Adrenal gland (tissue), 5 donors: ENCODE results near the gene BRD4.

Source experiments
- POLR2A ChIP-seq, 2 donors: fragments of 450-650 bp; IDR thresholded peaks; one replicate each; pipeline ENCODE4 v1.6.1; 2017; ENCODE audit warnings: antibody characterized with exemption in 2 of 2, mild to moderate bottlenecking in 2 of 2, moderate library complexity in 1 of 2
- TF ChIP-seq, protein P1 (sequence below), 6 experiments: fragments of 450-650 bp in 4 of 6; fragments of 200-600 bp in 2 of 6; sonication (generic) in 1 of 6; IDR thresholded peaks; 1 replicate in 5 of 6; 2 replicates in 1 of 6; pipeline versions ENCODE4 v1.5.1 to v1.8.0; 2016 to 2021; ENCODE audit warnings: antibody characterized with exemption in 6 of 6, mild to moderate bottlenecking in 2 of 6, moderate library complexity in 1 of 6
- donor health status: DM: no; HTN: no; CAD: no.

DNA sequence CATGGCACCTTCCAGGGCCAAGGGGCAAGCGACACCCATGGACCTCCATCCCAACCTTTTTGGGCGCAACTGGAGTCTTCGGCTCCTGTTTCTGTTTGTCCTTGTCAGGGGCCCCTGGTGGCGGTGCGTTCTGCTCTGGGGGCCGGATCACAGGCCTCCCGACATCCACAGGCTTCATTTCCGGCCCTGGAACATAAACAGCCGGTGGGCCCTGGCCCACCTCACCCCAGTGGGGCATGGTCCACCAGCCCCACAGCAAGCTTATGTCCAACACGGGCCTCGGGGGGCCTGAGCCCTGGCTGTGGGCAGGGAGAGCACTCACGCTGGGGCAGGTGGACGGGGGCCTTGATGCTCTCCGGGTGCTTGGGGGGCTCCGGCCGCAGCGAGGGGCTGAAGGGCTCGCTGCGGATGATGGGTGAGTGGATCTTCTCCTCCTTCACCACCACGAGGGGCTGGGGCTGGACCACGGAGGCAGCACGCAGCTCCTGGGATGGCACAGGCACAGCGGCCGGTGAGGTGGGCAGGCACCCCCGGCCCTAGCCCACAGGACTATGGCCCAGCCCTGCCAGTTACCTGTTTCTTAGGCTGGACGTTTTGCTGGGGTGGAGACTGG is 92.9 kb downstream of the BRD4 start:
- TF ChIP-seq, protein P1, sequence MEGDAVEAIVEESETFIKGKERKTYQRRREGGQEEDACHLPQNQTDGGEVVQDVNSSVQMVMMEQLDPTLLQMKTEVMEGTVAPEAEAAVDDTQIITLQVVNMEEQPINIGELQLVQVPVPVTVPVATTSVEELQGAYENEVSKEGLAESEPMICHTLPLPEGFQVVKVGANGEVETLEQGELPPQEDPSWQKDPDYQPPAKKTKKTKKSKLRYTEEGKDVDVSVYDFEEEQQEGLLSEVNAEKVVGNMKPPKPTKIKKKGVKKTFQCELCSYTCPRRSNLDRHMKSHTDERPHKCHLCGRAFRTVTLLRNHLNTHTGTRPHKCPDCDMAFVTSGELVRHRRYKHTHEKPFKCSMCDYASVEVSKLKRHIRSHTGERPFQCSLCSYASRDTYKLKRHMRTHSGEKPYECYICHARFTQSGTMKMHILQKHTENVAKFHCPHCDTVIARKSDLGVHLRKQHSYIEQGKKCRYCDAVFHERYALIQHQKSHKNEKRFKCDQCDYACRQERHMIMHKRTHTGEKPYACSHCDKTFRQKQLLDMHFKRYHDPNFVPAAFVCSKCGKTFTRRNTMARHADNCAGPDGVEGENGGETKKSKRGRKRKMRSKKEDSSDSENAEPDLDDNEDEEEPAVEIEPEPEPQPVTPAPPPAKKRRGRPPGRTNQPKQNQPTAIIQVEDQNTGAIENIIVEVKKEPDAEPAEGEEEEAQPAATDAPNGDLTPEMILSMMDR (IDR thresholded peaks at IDR 0.05) = no peak
- no peak for TF ChIP-seq POLR2A (IDR thresholded peaks at IDR 0.05)
